T47D (cell line): ENCODE measurements around the gene BLM.

Source experiments
- DNase-seq, 2 experiments: peaks; one replicate each; pipeline versions ENCODE4 v3.0.0 to v3.0.0-alpha.2; 2011 to 2012; ENCODE audit warnings: low read depth in 1 of 2, low spot score in 1 of 2
- JUND ChIP-seq: IDR thresholded peaks from 2 replicates; pipeline ENCODE4 v1.6.1; 2012; ENCODE audit warnings: low read depth
- in situ Hi-C: cut with HindIII; loops from 2 replicates; pipeline ENCODE4 v1.10.0; 2016; ENCODE audit warnings: low sequenced_read_pairs, low pct_unique_long_range_greater_than_20kb

The BLM gene

DNA sequence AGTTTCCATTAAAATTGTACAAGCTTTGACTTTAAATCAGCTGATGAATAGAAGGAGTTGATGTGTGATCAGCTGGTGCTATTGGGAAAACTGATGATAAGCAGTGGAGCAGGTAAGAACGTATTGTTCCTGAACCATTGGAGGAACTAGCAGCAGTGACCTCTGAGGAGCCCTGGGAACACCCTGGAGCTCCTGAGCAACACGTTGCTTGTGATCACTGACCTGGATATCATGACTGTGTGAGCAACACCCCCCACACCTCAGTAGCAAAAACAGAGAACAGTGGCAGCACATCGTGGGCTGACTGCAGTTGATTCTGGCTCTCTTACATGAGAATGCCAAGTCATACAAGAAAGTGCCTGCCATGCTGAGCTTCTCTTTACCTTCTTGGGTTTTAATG is 72.9 kb downstream of the BLM start:
- TF ChIP-seq JUND: no peak
- DNase-seq: no peak
- in situ Hi-C loops: no loop called here

GRCh38 chr15:90790561-90790960 is 73.4 kb downstream of the BLM start:
- in situ Hi-C loops: no loop called here
- TF ChIP-seq JUND: no peak
- DNase-seq: no peak

- no peak for TF ChIP-seq JUND
- in situ Hi-C loops: no loop called here
- DNase-seq: no peak
Observed at GRCh38 chr15:90794538-90794937, 77.4 kb downstream of the BLM start.

GRCh38 chr15:90799639-90800170 is 82.6 kb downstream of the BLM start:
- in situ Hi-C loops: no loop called here
- no peak for DNase-seq
- TF ChIP-seq JUND: no peak

DNA sequence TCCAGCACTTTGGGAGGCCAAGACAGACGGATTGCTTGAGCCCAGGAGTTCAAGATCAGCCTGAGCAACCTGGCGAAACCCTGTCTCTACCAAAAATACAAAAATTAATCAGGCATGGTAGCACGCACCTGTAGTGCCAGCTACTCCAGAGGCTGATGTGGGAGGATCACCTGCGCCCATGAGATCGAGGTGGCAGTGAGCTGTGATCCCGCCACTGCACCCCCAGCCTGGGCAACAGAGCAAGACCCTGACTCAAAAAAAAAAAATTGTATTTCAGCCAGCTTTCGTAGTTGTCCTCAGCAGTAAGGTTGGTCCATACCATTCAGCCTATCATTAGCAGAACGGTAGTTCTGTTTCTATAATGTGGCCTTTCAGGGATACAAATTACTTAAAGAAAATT is 84.7 kb downstream of the BLM start:
- in situ Hi-C loops: no loop called here
- no peak for DNase-seq

DNA sequence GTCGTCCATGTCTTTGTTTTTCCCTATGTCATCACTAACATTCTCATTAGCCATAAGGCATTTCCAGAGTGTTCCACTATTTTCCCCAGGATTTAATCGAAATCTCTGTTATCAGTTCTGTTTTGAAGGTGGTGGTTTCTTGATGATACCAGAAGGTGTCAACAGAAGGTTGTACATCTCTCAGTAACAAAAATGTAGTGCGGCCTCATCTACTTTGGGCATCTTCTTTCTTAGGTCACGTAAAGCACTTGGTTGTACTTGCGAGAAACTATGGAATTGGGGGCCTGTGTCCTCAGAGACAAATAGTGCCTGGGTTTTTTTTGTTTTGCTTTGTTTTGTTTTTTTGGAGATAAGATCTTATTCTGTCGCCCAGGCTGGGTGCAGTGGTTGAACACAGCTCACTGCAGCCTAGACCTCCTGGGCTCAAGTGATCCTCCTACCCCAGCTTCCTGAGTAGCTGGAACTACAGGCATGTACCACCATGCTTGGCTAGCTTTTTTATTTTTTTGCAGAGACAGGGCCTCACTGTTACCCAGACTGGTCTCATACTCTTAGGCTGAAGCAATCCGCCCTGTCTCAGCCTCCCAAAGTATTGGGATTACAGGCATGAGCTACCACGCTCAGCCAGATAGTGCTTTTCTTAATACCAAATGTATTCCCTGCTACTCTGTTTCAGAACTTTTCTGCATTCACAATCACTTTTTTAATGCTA is 90.1 kb downstream of the BLM start:
- in situ Hi-C loops: no loop called here
- TF ChIP-seq JUND: no peak
- no peak for DNase-seq

More for the DNA sequence above, 84.7 kb downstream of the BLM start:
- no peak for TF ChIP-seq JUND

GRCh38 chr15:90807786-90808086 is 90.6 kb downstream of the BLM start:
- no peak for TF ChIP-seq JUND
- DNase-seq: no peak
- in situ Hi-C loops: no loop called here

DNA sequence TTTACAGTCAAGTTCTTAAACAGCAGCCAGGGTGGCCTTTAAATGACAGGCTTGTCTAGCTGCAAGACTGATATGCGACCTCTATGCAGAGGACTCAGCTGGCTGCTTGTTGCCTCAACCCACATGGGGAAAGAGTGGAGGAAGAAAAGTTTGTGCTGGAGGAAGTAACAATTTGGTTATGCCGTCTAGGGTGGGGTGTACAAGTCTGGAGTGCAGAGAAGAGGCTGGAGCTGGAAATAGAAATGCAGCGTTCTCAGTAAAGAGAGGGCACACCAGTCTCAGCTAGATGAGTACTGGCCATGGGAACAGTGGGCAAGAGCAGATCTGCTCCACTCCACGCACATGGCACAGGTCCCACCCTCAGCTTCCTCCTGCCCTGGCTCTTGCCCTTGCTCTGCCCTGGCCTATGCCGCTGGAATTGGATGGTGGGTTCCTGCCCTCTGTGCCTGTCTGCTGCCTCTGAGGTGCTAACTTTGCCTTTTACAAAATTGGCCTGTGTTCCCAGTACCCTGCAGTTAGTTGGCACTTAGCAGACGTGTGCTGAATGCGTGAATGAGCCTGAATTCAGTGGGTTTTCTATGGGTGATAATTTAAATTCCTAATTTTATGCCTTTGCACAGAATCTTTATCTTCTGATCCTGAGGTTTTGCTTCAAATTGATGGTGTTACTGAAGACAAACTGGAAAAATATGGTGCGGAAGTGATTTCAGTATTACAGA is 91.5 kb downstream of the BLM start:
- DNase-seq: no peak
- in situ Hi-C loops: no loop called here
- TF ChIP-seq JUND: no peak

DNA sequence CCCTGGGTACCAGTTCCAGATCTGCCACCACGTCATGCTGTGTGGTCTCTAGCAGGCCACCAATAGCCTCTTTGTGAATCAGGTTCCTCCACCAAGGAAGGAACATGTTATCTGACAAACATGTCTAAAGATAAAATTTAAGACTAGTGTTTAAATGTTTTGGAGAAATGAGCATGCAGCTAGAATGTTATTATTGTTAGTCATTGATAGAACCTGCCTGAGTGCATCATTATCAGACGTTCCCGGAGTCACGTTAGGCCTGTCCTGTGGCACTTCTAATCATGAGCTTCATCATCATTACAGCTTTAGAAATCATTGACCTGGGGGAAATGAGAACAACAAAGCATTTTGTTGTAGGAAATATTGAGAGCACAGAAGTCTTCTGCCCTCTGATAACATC is 92.4 kb downstream of the BLM start:
- in situ Hi-C loops: no loop called here
- TF ChIP-seq JUND: no peak
- no peak for DNase-seq

- DNase-seq: no peak
- TF ChIP-seq JUND: no peak
- in situ Hi-C loops: no loop called here
Observed at GRCh38 chr15:90810354-90810753, 93.2 kb downstream of the BLM start.

- TF ChIP-seq JUND: no peak
- DNase-seq: no peak
- in situ Hi-C loops: no loop called here
Observed at GRCh38 chr15:90812171-90812957, 95.2 kb downstream of the BLM start.

GRCh38 chr15:90812958-90813265 is 95.8 kb downstream of the BLM start:
- in situ Hi-C loops: no loop called here
- no peak for TF ChIP-seq JUND
- no peak for DNase-seq

GRCh38 chr15:90813796-90814190 is 96.6 kb downstream of the BLM start:
- no peak for TF ChIP-seq JUND
- no peak for DNase-seq
- in situ Hi-C loops: no loop called here
